ENCODE measurements around the gene ZC3HAV1.

DNA sequence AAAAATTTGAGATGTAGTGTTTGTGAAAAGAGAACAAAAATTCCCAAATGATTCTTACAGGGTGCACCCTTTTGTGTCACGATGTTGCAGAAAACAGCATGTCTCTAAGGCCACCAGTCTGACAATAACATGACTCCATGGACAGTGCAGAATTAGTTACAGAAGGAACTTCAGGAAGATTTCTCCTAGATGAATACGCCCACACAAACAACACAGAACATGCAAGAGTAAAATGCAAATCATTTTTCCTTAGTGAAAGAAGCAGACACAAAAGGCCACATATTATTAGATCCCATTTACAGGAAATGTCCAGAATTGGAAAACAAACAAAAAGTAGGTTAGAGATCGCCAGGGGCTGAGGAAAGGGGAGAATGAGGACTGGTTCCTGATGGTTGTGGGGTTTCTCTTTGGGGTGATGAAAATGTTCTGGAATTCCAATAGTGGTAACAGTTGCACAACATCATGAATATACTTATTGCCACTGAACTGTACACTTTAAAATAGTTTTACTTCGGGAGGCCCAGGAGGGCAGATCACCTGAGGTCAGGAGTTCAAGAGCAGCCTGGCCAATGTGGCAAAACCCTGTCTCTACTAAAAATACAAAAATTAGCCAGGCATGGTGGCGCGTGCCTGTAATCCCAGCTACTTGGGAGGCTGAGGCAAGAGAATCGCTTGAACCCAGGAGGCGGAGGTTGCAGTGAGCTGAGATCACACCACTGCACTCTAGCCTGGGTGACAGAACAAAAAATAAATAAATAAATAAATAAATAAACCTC lies 10.2 kb downstream of the ZC3HAV1 start:
- TF ChIP-seq EP300 (IDR thresholded peaks at IDR 0.05), result no peak
- no peak for TF ChIP-seq POLR2A (IDR thresholded peaks at IDR 0.05)
- TF ChIP-seq, protein P1, sequence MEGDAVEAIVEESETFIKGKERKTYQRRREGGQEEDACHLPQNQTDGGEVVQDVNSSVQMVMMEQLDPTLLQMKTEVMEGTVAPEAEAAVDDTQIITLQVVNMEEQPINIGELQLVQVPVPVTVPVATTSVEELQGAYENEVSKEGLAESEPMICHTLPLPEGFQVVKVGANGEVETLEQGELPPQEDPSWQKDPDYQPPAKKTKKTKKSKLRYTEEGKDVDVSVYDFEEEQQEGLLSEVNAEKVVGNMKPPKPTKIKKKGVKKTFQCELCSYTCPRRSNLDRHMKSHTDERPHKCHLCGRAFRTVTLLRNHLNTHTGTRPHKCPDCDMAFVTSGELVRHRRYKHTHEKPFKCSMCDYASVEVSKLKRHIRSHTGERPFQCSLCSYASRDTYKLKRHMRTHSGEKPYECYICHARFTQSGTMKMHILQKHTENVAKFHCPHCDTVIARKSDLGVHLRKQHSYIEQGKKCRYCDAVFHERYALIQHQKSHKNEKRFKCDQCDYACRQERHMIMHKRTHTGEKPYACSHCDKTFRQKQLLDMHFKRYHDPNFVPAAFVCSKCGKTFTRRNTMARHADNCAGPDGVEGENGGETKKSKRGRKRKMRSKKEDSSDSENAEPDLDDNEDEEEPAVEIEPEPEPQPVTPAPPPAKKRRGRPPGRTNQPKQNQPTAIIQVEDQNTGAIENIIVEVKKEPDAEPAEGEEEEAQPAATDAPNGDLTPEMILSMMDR (IDR thresholded peaks at IDR 0.05), result no peak
